Ishikawa (cell line): ENCODE measurements around the gene OLFML2A.

Experiments used
- CEBPB ChIP-seq: IDR thresholded peaks from 2 replicates; pipeline ENCODE4 v1.6.1; 2012
- FOXM1 ChIP-seq: IDR thresholded peaks from 2 replicates; pipeline ENCODE4 v1.6.1; 2012; ENCODE audit warnings: low read depth, borderline replicate concordance
- YY1 ChIP-seq: IDR thresholded peaks from 2 replicates; pipeline ENCODE4 v1.6.1; 2012; ENCODE audit warnings: low read depth
- TF ChIP-seq, protein P1 (sequence below): IDR thresholded peaks from 2 replicates; pipeline ENCODE4 v1.6.1; 2012
- TF ChIP-seq, protein P2 (sequence below): IDR thresholded peaks from 2 replicates; pipeline ENCODE4 v1.6.1; 2012; ENCODE audit warnings: low read depth, mild to moderate bottlenecking

DNA sequence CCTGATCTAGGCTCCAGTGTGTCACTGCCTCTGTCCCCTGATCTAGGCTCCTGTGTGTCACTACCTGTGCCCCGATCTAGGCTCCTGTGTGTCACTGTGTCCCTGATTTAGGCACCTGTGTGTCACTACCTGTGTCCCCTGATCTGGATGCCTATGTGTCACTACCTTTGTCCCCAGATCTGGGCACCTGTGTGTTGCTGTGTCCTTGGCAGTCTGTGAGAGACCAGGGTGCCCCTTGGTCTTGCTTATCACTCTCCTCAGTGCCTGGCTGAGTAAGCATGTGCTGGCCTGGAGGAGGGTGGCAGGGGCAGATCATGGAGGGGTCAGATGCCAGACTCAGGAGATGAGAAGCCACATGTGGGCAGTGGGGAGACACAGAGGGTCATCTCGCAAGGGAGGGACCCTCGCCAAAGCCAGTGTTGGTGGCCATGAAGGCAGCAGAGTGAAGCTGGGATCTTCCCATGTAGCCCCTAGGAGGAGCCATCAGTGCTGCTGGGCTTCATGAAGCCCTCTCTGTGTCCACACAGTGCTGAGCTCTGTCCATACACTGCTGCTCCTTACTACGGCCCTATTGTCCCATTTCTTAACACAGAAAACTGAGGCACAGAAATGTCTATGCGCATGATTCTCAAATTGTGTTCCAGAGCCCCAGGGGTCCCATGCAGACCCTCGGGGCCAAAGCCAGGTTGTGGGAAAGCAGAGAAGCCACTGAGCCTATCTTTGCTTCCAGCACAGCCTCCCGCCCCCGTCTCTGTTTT is 15.5 kb downstream of the OLFML2A start:
- TF ChIP-seq FOXM1 (no peak), YY1 (no peak), CEBPB (no peak)
- TF ChIP-seq, protein P1, sequence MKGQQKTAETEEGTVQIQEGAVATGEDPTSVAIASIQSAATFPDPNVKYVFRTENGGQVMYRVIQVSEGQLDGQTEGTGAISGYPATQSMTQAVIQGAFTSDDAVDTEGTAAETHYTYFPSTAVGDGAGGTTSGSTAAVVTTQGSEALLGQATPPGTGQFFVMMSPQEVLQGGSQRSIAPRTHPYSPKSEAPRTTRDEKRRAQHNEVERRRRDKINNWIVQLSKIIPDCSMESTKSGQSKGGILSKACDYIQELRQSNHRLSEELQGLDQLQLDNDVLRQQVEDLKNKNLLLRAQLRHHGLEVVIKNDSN, result no peak
- TF ChIP-seq, protein P2, sequence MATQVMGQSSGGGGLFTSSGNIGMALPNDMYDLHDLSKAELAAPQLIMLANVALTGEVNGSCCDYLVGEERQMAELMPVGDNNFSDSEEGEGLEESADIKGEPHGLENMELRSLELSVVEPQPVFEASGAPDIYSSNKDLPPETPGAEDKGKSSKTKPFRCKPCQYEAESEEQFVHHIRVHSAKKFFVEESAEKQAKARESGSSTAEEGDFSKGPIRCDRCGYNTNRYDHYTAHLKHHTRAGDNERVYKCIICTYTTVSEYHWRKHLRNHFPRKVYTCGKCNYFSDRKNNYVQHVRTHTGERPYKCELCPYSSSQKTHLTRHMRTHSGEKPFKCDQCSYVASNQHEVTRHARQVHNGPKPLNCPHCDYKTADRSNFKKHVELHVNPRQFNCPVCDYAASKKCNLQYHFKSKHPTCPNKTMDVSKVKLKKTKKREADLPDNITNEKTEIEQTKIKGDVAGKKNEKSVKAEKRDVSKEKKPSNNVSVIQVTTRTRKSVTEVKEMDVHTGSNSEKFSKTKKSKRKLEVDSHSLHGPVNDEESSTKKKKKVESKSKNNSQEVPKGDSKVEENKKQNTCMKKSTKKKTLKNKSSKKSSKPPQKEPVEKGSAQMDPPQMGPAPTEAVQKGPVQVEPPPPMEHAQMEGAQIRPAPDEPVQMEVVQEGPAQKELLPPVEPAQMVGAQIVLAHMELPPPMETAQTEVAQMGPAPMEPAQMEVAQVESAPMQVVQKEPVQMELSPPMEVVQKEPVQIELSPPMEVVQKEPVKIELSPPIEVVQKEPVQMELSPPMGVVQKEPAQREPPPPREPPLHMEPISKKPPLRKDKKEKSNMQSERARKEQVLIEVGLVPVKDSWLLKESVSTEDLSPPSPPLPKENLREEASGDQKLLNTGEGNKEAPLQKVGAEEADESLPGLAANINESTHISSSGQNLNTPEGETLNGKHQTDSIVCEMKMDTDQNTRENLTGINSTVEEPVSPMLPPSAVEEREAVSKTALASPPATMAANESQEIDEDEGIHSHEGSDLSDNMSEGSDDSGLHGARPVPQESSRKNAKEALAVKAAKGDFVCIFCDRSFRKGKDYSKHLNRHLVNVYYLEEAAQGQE, result no peak
